ENCODE measurements around the gene EXOSC10.

DNA sequence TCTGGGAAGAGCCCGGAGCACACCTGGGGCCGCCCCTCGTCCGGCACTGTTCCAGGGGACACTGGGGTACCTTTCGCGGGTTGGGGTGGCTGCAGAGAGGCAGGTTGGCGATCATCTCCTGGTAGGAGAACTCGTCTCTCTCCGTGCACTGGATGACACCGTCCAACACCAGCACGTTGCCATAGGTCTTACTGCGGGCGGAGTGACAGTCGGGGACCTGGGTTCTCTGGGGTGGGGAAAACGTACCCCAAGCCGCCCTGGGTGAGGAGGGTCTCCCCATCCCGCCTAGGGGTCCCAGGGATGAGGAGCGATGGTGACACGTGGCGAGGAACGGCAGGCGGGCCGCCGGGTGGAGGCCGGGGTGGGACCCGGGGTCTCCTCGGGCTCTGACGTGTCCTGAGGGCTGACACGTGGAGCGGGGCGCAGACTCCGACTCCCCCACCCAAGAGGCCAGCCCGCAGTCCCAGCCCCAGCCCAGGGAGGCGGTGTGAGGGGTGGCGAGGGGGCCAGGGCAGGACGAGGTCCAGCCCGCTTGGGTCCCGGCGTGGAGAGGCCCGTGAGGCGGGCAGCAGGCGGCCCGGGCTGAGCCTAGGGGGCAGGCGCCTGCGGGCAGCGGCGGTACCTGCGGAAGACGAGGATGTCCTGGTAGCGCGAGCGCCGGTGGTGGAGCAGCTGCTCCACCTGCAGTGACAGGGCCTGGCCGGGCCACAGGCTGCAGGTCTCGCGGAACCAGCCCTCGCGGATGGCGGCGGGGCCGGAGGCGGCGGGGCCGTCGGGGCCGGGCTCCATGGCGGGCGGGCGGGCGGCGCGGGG is 40.3 kb downstream of the EXOSC10 start:
- TF ChIP-seq, protein P1, sequence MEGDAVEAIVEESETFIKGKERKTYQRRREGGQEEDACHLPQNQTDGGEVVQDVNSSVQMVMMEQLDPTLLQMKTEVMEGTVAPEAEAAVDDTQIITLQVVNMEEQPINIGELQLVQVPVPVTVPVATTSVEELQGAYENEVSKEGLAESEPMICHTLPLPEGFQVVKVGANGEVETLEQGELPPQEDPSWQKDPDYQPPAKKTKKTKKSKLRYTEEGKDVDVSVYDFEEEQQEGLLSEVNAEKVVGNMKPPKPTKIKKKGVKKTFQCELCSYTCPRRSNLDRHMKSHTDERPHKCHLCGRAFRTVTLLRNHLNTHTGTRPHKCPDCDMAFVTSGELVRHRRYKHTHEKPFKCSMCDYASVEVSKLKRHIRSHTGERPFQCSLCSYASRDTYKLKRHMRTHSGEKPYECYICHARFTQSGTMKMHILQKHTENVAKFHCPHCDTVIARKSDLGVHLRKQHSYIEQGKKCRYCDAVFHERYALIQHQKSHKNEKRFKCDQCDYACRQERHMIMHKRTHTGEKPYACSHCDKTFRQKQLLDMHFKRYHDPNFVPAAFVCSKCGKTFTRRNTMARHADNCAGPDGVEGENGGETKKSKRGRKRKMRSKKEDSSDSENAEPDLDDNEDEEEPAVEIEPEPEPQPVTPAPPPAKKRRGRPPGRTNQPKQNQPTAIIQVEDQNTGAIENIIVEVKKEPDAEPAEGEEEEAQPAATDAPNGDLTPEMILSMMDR (optimal IDR thresholded peaks at IDR 0.05 in 1 of 3, IDR thresholded peaks at IDR 0.05 in 1 of 3, conservative IDR thresholded peaks at IDR 0.05 in 1 of 3; ENCODE audit: extremely low read depth in 1 of 3, insufficient read depth in 2 of 3, low read length in 3 of 3), result no peak
- TF ChIP-seq EZH2 (IDR thresholded peaks at IDR 0.05; ENCODE audit: low read length), result no peak

Measured in keratinocyte (primary cell).